NT2/D1 (cell line): ENCODE results near the gene TAS2R60.

Experiments
- SUZ12 ChIP-seq: IDR thresholded peaks from 2 replicates; pipeline ENCODE4 v1.6.1; 2011; ENCODE audit not compliant: insufficient read length, insufficient read depth; ENCODE audit errors: extremely low read depth
- YY1 ChIP-seq: IDR thresholded peaks from 2 replicates; pipeline ENCODE4 v1.6.1; 2011; ENCODE audit not compliant: insufficient read length, insufficient read depth

DNA sequence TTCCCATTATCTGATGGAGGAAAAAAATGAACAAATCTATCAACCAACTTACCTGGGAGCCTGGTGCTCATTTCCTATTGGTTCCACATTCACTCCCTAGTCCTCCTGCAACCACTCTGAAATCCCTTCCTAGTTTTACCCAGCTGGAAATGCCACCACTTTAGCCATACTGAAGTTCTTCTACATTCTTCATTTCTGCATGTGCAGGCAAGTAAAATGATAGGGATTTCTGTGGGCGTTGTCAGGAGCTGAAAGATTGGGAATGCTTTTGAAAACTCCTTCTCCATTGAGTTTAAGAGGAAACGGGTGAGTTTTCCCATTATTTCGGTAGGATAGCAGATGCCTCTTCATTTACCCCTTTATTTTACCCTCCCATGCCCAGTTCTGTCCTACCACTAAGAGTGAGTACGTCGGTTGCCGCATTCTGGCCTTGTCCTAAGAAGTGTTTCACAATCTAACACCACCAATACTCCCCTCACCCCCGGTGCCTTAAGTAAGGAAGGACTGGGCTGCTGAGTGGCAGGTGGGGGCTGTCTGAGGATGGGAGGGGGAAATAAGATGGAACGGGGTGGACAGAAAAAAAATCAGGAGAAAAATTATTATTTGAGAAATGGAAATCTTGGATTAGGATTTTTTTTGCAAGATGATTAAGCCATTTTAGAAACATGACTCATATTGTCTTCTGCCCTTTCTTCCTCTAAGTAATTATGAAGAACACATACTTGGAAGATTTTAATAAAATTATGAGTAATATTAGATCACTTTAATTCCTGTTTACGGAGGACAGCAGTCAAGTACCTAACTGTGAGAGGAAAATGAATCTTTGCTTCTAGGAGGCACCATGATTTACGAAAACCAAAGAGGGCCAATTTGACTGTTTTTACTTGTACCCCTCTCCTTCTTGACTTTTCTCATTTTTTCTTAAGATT lies 13.2 kb upstream of the TAS2R60 start:
- no peak for TF ChIP-seq YY1
- no peak for TF ChIP-seq SUZ12
